Choroid plexus epithelial cell (primary cell): ENCODE measurements around the gene U2AF2.

ENCODE experiments used
- DNase-seq: peaks from one replicate; pipeline ENCODE4 v3.0.0-alpha.2; 2010; ENCODE audit warnings: low read depth
- H3K4me3 ChIP-seq: 2 replicates; pipeline ENCODE4 v1.5.1; 2011; ENCODE audit warnings: low read depth, mild to moderate bottlenecking, control low read depth, low read length, moderate library complexity
- TF ChIP-seq, protein P1 (sequence below): conservative IDR thresholded peaks from 2 replicates; pipeline ENCODE4 v1.5.1; 2011; ENCODE audit warnings: low read depth, mild to moderate bottlenecking, control low read depth, inconsistent platforms, low read length, moderate library complexity

Gene U2AF2

GRCh38 chr19:55611300-55611982 is 43.4 kb upstream of the U2AF2 start:
- H3K4me3 ChIP-seq, result no peak overlapping the region
- TF ChIP-seq, protein P1, sequence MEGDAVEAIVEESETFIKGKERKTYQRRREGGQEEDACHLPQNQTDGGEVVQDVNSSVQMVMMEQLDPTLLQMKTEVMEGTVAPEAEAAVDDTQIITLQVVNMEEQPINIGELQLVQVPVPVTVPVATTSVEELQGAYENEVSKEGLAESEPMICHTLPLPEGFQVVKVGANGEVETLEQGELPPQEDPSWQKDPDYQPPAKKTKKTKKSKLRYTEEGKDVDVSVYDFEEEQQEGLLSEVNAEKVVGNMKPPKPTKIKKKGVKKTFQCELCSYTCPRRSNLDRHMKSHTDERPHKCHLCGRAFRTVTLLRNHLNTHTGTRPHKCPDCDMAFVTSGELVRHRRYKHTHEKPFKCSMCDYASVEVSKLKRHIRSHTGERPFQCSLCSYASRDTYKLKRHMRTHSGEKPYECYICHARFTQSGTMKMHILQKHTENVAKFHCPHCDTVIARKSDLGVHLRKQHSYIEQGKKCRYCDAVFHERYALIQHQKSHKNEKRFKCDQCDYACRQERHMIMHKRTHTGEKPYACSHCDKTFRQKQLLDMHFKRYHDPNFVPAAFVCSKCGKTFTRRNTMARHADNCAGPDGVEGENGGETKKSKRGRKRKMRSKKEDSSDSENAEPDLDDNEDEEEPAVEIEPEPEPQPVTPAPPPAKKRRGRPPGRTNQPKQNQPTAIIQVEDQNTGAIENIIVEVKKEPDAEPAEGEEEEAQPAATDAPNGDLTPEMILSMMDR, result no peak
- no peak for DNase-seq

- no peak for DNase-seq
- H3K4me3 ChIP-seq, result no peak overlapping the region
- TF ChIP-seq, protein P1, result no peak
These were observed 42.7 kb upstream of the U2AF2 start for GRCh38 chr19:55611983-55612645.

DNA sequence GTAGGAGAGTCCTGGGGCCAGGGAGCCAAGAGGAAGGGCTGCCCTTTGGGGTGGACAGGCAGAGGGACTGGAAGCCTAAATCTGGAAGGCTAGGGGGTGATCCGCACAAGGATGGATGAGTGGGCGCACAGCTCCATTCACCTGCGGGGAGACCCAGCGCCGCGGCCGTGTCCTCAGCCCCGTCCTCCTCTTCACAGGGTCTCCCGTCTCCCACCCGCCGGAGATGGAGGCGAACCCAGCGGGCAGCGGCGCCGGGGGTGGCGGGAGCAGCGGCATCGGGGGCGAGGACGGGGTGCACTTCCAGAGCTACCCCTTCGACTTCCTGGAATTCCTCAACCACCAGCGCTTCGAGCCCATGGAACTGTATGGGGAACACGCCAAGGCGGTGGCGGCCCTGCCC is 41.4 kb upstream of the U2AF2 start:
- TF ChIP-seq, protein P1, result no peak
- no peak for DNase-seq
- no peak overlapping the region for H3K4me3 ChIP-seq

- TF ChIP-seq, protein P1, result no peak
- no peak overlapping the region for H3K4me3 ChIP-seq
- DNase-seq, result no peak
These were observed 40.7 kb upstream of the U2AF2 start for GRCh38 chr19:55613930-55614710.

GRCh38 chr19:55614711-55615542 is 39.9 kb upstream of the U2AF2 start:
- TF ChIP-seq, protein P1, result no peak
- no peak overlapping the region for H3K4me3 ChIP-seq
- no peak for DNase-seq

GRCh38 chr19:55615543-55616394 is 39.1 kb upstream of the U2AF2 start:
- no peak overlapping the region for H3K4me3 ChIP-seq
- TF ChIP-seq, protein P1, result no peak
- no peak for DNase-seq
